Activated T-helper 9 cell treated with anti-CD3 and anti-CD28 coated beads, Interleukin-2, amount 50 U/mL, for 16 hours (primary cell): ENCODE data around the gene ITGBL1.

ENCODE experiments used
- DNase-seq: peaks from one replicate; pipeline ENCODE4 v3.0.0-alpha.2; 2020; ENCODE audit warnings: low read depth

ITGBL1 gene, protein sequence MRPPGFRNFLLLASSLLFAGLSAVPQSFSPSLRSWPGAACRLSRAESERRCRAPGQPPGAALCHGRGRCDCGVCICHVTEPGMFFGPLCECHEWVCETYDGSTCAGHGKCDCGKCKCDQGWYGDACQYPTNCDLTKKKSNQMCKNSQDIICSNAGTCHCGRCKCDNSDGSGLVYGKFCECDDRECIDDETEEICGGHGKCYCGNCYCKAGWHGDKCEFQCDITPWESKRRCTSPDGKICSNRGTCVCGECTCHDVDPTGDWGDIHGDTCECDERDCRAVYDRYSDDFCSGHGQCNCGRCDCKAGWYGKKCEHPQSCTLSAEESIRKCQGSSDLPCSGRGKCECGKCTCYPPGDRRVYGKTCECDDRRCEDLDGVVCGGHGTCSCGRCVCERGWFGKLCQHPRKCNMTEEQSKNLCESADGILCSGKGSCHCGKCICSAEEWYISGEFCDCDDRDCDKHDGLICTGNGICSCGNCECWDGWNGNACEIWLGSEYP

DNA sequence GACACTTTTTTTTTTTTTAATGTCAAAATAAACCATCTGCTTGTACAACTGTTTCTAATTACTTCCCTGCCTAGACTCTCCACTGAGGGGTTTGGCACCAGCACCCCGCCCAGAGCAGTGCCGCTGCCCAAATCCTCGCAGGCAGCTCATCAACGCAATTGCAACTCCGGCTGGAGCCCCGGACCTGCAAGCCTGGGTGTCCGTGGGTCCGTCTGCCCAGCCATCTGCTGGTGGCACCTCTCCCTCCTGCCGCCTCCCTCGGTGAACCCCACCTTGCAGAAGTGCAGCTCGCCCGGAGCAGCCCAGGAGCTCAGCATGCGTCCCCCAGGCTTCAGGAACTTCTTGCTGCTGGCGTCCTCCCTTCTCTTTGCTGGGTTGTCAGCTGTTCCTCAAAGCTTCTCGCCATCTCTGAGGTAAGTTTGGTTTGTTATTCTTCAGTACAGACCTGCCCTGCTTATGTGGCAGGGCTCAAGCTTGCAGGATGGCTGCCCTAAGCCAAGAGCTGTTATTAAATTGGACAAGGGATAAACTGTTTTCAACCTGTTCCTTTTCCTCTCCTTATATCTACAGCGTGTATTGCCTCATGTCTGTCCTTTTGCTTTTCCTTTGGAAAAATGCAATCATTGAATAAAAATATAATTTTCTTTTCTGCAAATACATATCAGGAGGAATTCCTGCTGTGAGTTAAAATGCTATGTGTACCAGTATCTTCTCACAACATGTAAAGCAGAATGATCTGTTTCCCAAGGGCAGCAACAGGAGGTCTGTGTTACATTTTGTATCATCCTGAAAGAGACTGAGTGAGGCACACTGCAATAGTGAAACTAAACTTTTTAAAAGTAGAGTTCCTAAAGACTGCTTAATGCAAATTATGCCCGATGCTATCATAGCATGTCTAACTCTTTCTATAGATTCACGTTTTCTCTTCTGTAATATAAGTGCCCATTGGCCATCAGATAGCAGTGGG lies at the start of gene ITGBL1:
ITGBL1 (plus strand) TSS at position 157 of the 967 bp plus-strand sequence; CDS start at position 316, 159 bp downstream.
- DNase-seq = no peak

DNA sequence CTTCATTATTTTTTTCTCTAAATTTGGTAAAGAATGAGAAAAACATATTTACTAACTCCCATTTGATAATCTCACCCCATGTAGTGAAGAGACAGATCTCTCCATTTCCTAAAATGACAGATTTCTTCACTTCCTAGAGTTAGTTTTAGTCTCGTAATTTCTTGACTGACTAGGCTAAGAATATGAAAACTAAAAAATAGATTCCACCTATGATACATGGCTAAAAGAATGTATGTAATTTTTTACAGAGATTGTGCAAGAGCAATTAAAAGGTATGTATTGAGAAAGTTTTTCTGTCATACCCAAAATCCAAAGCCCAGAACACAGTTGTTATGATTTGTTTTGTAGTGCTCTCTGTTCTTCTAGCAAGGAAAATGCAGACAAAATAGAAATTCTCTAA lies 45.7 kb upstream of the ITGBL1 start:
- DNase-seq = no peak

DNA sequence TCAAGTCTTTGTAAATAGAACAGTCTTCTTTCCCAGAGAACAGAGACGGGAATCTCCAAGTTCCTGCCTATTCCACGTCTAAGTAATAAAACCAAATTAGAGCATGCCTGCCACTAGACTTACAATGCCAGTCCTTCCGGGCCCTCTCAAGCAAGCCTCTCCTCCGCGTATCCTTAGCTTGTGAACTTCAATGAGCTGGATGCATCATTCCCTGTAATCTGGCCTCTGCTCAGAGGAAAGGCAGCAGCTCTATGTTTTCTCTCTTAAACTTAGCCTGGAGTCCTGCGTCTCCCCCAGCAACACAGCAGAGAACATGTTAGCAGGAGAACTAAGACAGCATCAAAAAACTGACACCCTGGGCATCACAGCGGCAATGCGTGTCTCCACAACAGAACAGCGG lies 44.3 kb upstream of the ITGBL1 start:
- no peak for DNase-seq

DNA sequence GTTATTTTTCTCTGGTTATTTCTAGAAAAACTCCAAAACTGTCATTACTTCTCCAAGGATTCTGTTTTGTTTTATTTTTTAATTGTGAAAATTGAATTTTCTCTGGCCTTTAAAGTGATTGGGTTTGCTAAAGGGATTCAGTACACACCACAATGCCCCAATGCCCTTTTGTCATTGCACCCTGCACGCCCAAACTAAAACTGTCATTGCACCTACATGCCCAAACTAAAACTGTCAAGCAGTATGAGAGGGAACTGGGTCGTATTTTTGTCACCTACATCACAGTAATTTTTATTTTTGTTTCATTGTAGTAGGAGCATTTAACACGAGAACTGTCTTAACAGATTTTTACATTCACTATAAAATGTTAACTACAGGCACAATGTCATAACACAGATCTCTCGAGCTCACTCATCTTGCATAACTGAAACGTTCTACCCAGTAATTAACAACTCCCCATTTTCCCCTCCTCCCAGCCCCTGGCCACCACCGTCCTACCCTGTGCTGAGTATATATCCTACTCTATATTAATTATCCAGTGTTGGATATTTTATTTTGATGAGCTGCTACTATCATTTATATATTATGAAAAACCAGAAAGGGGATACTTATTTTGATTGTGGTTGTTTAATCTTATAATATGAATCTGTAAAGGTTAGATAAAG lies 43.4 kb upstream of the ITGBL1 start:
- DNase-seq = no peak

DNA sequence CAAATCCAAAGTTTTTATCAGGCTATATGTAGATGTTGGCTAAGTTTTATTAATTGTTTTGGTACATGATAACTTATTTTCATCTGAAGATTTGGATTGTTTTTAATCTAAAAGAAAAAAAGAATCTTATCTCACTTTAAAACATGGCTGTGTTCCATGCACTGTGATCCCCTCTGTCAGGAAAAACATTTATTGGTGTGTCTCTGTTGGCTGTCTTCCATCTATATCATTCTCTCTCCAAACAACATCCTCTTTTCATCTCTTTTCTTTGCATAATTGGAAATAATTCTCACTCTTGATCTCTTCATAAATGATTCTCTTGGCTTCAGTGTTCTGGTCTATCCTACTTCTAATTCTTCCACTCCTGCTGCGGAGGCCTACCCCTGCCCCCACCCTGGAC lies 40.4 kb upstream of the ITGBL1 start:
- no peak for DNase-seq

DNA sequence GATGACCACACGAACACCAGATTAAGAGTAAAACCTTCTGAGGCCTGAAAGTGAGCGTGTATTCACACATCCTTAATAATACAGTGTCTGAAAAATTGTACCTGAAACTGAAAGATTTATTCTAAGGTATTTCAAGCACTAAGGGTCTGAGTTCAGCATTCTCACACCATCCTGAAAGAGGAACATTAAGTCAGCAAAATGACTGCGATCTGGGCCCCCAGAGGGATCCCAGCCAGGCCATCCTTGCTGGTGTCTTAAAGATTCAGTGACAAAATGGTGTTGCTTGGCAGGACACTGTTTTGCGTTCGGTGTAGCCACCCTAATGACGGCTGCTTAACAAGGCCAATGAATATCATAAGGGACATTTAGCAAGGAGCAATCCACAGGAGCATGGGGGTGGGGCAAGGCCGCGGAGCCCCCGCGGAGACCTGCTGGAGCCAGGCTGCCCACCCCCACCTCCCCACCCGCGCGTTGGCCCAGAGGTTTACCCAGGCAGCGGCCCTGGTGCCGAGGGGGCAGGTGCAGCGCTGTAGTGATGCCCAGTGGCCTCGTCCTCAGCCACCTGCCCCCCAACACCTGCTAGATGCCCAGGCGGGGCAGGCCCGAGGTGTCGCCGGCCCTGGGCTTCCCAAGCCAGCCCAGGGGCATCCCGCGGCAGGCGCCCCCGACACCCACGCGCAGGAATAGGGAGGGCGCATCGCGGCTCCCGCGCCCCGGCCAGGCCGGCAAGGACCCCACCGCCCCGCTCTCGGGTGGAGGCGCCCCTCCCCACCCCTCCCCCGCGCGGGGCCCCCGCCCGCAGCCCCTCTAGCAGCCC lies 36.9 kb upstream of the ITGBL1 start:
- DNase-seq = no peak

DNA sequence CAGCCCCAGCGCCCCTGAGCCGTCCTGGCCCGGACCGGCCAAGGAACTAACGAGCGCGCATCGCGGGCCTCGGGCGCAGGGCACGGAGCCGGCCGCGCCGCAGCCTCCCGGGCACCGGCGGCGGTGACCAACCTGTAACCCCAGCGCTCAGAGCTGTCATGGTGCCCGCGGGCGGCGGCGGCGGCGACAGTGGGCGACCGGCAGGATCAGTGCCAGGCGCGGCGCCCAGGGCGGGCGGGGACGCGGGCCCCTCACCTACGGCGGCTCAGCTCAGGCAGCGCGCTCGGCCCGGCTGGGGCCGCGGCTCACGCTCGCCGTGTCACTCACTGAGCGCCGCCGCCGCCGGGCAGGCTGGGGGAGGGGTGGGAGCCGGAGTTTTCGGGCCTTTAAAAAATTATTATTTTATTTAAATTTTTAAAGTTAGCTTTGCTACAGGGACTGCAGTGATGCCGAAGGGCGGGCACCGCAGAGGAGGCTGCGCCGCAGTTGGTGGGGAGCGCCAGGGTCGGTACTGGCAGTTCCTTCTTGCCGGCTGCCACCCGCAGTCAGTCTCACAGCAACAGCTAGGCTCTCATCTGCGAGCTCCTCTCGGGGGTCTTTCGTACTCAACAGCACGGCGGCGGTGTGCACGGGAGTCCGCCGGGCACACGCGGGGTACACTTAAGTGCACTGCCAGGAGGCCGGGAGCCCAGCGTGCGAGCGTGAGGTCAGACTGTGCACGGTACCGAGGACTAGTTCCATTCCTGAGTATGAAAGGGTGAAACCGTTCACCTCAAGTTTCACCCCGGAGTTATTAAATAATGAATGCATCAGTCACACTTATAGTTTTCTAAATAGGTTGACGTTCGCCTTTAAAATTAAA lies 36.1 kb upstream of the ITGBL1 start, which contains the start of gene NALCN:
NALCN (minus strand) TSS at position 328 of the 862 bp plus-strand sequence. CDS start 17,382 bp downstream, outside the sequence.
- no peak for DNase-seq

DNA sequence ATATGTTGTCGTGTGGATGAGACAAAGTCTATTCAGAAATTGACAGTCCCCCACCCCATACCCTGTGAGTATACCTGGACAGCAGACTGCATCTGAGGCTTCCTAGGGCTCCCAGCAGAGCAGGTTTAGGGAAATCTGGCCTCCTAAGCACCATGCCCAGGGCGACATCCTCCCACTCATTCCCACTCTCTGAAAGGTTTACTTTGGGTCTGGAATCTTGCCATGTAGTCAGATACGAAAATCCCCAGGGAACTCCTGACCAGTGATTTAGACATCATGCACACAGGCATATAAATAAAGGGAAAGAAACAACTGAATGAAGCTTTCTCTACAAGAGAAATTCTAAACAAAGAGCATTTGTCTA lies 35.5 kb upstream of the ITGBL1 start:
- no peak for DNase-seq

DNA sequence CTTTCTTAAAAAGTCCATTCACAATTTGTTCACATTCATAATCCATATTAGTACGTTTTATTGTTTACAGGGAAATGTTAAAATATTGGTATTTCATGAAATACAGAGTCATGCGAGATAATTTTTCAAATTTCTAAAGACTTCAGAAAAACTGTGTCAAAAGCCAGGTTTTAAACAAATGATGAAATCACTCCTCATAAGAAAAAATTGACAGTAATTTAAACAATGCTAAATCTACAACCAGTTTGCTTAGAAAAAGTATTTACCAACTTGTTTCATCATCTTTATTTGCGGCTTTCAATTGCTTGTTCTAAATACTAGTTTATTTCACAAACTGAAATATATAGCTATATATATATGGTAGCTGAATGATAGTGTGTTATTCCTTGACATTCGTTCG lies 35.0 kb upstream of the ITGBL1 start:
- no peak for DNase-seq

DNA sequence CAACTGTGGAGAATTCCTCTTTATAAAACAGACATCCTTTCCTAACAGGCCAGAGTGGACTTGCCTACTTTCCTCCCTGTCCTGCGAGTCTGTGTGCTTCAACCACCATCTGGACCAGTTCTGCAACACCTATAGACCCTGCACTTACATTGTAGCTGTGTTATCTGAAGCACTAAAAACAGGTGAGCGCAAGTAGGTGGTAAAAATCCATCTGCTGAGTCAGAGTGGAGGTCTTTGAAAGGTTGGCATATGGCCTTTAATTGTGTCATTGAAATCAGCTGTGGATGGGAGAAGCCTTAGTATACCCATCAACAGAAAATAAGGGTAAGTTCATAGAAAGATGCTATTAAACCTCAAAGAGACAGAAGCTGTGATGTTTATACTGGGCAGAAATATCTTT lies 28.6 kb upstream of the ITGBL1 start:
- no peak for DNase-seq

DNA sequence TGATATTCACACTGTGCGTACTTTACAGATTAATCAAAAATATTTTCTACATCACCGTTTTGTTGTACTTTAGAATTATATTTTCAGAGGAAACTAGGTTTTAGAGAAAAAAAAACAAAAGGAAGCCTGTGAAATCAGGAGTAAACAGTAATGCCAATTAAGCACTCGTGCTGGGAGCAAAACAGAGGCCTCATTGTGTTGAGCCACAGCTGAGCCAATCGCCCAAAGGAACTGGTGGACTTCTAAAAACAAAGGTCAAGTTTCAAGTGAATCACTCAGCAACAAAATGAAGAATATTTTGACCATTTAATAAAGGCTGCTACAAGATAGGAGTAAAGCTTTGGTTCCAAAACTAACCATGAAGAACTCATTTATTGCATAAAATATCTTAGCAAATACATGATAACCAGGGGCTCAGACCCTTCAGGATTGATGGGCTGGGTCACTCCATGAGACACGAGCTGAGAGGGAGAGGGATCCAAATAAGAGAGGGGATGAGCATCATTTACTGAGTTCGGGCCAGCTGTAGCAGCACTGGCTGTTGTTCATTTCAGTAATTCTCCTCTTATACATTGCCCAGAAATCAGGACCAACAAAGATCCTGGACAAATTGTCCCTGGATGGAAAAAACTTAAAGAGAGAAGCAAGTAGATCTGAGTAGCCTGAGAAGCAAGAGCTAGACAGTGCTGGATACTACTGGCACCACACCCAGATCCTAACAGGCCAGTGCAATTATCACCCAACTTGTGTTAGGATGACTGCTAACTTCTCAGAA lies 27.9 kb upstream of the ITGBL1 start:
- no peak for DNase-seq

DNA sequence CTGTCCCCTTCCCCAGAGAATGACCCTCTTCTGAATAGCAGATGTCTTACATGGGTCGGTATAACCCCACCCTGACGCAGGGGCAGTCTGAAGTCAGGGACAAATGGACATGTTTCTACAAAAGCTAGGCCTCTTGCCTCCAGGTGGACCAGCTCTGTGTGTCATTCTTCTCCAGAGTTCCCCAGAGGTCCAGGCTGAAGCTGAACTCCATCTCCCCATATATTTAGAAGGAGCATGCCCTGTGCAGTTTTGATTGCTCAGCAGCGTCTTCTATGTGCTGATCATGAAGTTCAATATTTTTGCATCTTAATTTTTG lies 27.4 kb upstream of the ITGBL1 start:
- DNase-seq = no peak

DNA sequence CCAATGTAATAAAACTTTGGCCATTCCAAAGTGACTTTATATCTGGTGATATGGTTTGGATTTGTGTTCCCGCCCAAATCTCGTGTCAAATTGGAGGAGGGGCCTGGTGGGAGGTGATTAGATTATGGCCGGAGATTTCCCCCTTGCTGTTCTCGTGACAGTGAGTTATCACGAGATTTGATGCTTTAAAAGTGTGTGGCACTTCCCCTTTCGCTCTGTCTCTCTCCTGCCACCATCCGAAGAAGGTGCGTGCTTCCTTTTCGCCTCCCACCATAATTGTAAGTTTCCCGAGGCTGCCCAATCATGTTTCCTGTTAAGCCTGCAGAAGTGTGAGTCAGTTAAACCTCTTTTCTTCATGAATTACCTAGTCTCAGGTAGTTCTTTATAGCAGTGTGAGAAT lies 26.9 kb upstream of the ITGBL1 start:
- no peak for DNase-seq

DNA sequence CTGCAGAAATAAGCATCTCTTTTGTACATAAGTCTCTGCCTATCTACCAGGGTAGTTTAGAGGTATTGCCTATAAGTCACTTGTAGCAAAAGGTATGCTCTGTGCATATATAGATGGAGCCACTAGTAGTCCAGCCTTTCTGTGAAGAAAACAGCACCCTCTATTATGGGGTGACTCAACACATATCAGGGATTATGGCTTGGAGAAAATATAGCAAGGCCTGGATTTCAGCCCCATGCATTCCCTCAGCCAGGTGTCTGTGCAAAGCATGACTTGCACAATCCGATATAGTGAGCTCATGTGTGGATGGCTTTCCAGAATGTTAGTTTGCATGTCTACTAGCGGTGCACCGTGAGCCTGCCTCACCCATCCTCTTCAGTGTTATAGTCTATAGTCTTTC lies 22.7 kb upstream of the ITGBL1 start:
- DNase-seq = no peak

DNA sequence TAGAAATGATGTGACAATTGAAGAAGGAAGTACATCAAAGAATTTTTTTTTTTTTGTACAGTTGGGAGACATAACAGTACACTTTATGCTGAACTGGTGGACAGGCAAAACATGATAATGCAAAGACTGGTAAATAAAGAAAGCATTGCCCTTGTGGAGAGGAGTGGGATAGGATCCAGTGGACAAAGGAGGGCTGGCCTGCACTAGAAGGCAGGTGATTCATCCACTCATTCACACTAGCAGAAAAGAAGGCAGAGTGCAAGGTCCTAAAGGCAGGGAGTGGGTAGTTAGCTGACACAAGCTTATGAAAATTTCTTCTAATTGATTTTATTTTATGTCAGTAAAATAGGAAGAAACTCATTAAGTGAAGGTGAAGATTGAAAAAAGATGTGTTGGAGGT lies 18.6 kb upstream of the ITGBL1 start:
- no peak for DNase-seq

DNA sequence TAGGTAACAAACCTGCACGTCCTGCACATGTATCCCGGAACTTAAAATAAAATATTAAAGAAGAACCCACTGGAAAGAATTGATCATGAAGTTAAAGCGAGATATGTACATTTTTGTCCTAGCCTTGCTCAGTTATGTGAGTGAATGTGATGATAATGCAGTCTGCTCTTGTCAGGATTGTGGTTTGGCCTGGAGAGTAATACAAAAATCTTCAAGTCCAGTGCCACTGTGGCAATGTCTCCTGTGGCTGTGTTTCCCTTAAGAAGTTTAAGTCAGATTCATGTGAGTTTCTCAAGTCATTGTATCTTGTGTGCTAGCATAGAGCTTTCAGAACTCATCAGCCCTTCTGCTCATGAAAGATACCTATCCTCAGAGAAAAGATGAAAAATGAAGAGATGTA lies 18.0 kb upstream of the ITGBL1 start:
- no peak for DNase-seq

DNA sequence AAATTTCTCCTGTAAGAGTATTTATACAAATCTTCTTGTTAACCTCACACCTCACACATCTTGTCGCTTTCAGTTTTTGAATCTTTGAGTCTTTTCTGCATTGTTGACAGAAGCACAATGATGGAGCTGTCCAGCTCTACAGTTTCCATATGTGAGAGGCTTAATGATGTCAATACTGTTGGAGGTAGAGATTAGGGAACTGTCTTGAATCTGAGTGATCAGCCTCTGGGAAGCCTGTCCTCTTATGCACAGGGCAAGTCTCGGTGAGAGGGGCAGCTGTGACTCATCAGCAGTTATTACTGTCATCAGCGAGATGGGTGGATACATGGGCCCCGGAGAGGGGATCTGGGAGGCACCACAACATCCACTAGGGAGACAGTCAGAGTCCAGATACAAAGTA lies 4.6 kb upstream of the ITGBL1 start:
- DNase-seq = no peak

DNA sequence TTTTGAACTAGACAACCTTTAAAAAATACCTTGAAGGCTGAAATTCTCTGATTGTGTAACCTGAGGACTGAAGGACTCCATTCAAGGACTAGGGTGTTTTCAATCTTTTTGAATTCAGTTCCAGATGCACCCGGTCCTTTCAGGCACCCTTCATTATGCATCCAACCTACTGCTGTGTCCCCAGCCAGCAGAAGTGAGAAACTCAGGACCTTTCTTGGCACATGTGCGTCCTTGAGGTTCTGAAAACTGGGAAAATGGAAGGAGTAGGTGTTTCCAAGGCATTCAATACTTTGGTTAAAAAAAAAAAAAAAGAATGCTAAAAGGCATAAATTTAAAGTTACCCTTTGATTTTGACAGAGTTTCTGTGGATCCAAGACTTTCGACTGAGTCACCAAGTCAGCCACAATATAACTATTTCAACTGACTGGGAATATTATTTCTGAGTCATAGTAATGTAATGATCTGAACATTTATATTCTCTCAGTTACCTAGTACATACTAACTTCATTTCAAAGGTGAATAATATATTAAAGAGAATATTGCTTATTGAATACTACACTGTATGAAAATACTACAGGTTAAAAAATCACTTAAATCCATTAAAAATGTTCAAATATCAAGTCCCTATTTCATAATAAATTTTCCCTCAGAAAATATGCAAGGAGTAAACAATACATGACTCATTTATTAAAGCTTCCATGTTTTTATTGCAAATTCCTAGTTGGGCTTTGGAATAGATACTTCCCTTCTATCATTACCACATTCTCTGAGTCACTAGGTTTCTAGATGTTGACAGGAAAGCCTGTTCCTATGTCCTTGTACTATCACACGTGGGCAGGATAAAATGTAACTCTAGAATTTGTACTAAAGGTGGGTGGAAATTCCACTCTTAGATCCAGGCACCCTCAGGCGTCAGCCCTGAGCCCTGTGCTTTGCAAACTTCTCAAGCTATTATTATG lies 2.4 kb upstream of the ITGBL1 start:
- no peak for DNase-seq

DNA sequence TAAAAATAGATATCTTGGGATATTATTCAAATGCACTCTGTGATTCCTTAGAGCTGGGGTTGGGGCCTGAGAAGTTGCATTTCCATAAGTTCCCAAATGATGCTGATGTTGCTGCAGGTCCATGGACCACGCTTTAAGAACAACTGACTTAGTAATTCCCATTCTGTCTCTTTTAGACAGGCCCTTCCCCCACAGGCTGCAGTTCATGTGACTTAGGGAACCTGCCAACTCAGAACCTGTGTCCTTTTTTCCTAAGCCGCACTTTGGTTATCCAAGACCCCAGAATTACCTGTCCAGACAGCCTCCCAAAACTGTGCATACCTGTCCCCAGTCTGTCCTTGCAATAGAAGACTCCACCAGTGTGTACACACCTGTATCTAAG lies 1.7 kb upstream of the ITGBL1 start:
- DNase-seq = no peak
